CD4-positive, CD25-positive, alpha-beta regulatory T cell (primary cell): ENCODE measurements around the gene SHKBP1. TPM values are rescaled to one million over a fixed set of nuclear protein-coding genes. Genes with fewer than 3 reads are reported as not detected.

Experiments used
- ATAC-seq, 2 donors: fragments of 150-1000 bp; cut with Tn5 transposase; one replicate each; pipeline ENCODE4 v1.10.0; 2021; ENCODE audit warnings: low read depth in 2 of 2, moderate number of reproducible peaks in 2 of 2, moderate library complexity in 1 of 2
- DNase-seq, 3 donors: peaks; one replicate each; pipeline versions ENCODE4 v3.0.0 to v3.0.0-alpha.2; 2012 to 2022; ENCODE audit warnings: mixed read lengths in 1 of 3
- H3K27ac ChIP-seq: one replicate; pipeline ENCODE4 v1.7.0; 2013; ENCODE audit warnings: mild to moderate bottlenecking, low read length; ENCODE audit not compliant: insufficient read depth, poor library complexity, severe bottlenecking
- H3K27me3 ChIP-seq: one replicate; pipeline ENCODE4 v1.7.0; 2013; ENCODE audit warnings: low read length; ENCODE audit not compliant: control insufficient read depth, insufficient read depth
- H3K36me3 ChIP-seq: one replicate; pipeline ENCODE4 v1.7.0; 2013; ENCODE audit warnings: mild to moderate bottlenecking, low read length, moderate library complexity; ENCODE audit not compliant: control insufficient read depth, insufficient read depth
- H3K4me1 ChIP-seq: 2 replicates; pipeline ENCODE4 v1.7.0; 2013; ENCODE audit warnings: mild to moderate bottlenecking, low read length; ENCODE audit not compliant: insufficient read depth, control insufficient read depth, poor library complexity, severe bottlenecking
- H3K4me3 ChIP-seq: one replicate; pipeline ENCODE4 v1.7.0; 2013; ENCODE audit warnings: low read depth, mild to moderate bottlenecking, low read length, moderate library complexity
- H3K9me3 ChIP-seq, 2 experiments: 1 replicate in 1 of 2; 2 replicates in 1 of 2; pipeline ENCODE4 v1.7.0; 2013; ENCODE audit warnings: low read length in 2 of 2, mild to moderate bottlenecking in 1 of 2, moderate library complexity in 1 of 2; ENCODE audit not compliant: control insufficient read depth in 2 of 2
- H3K27ac Mint-ChIP-seq, 3 donors: one replicate each; pipeline ENCODE4 v1.8.0; 2020 to 2022; ENCODE audit warnings: mild to moderate bottlenecking in 3 of 3, mixed read lengths in 3 of 3, moderate library complexity in 2 of 3
- H3K27me3 Mint-ChIP-seq: one replicate; pipeline ENCODE4 v1.8.0; 2022; ENCODE audit warnings: mild to moderate bottlenecking, mixed read lengths
- H3K36me3 Mint-ChIP-seq: one replicate; pipeline ENCODE4 v1.8.0; 2020; ENCODE audit warnings: mixed read lengths
- H3K4me1 Mint-ChIP-seq, 4 donors: one replicate each; pipeline ENCODE4 v1.8.0; 2020 to 2022; ENCODE audit warnings: mixed read lengths in 4 of 4, mild to moderate bottlenecking in 1 of 4
- H3K4me3 Mint-ChIP-seq, 4 donors: one replicate each; pipeline ENCODE4 v1.8.0; 2020 to 2022; ENCODE audit warnings: mild to moderate bottlenecking in 4 of 4, mixed read lengths in 4 of 4, moderate library complexity in 3 of 4
- H3K9me3 Mint-ChIP-seq, 7 donors: one replicate each; pipeline ENCODE4 v1.8.0; 2020 to 2022; ENCODE audit warnings: mixed read lengths in 7 of 7, mild to moderate bottlenecking in 3 of 7, moderate library complexity in 2 of 7
- polyA plus RNA-seq, 4 donors: library from polyadenylated mRNA; unstranded; fragments of 300-500 nt; fragmentation: Illumina TruSeq; gene quantifications; one replicate each; pipeline ENCODE4 v1.2.3, GENCODE V29; 2021
- total RNA-seq: library from RNA; stranded (reverse); gene quantifications from one replicate; pipeline ENCODE4 v1.2.3, GENCODE V29; 2022

Gene SHKBP1
- total and polyA plus RNA-seq, 5 donors from 2014 or later = 120 to 195 (median 165) TPM

GRCh38 chr19:40594657-40595091 lies 18.0 kb downstream of the SHKBP1 start:
- DNase-seq = no peak
- peaks cover 6% of the 10 kb centered on the region for H3K27me3 ChIP-seq
- no peaks in the 10 kb centered on the region for H3K36me3 Mint-ChIP-seq
- ATAC-seq = no peak
- no peaks in the 10 kb centered on the region for H3K9me3 ChIP-seq
- H3K4me3 Mint-ChIP-seq = peak overlapping the region in 1 of 4 donors; percentile 44
- H3K9me3 Mint-ChIP-seq = peaks cover 0 to 1% (median 0%) of the 10 kb centered on the region in 7 donors
- H3K27ac ChIP-seq = no peak overlapping the region
- H3K27ac Mint-ChIP-seq = no peak overlapping the region
- H3K4me1 ChIP-seq = peaks cover 38% of the 10 kb centered on the region
- H3K4me1 Mint-ChIP-seq = peaks cover 0 to 34% (median 13%) of the 10 kb centered on the region in 4 donors
- H3K27me3 Mint-ChIP-seq = peaks cover 29% of the 10 kb centered on the region
- no peaks in the 10 kb centered on the region for H3K36me3 ChIP-seq
- H3K4me3 ChIP-seq = no peak overlapping the region

GRCh38 chr19:40596608-40597328 lies 20.1 kb downstream of the SHKBP1 start:
- H3K9me3 Mint-ChIP-seq = peaks cover 0 to 2% (median 0%) of the 10 kb centered on the region in 7 donors
- no peak overlapping the region for H3K4me3 ChIP-seq
- ATAC-seq (no peak), DNase-seq (no peak)
- H3K4me1 Mint-ChIP-seq = peaks cover 0 to 48% (median 17%) of the 10 kb centered on the region in 4 donors
- H3K36me3 ChIP-seq = no peaks in the 10 kb centered on the region
- H3K27me3 ChIP-seq = peaks cover 11% of the 10 kb centered on the region
- no peaks in the 10 kb centered on the region for H3K36me3 Mint-ChIP-seq
- no peaks in the 10 kb centered on the region for H3K9me3 ChIP-seq
- peaks cover 40% of the 10 kb centered on the region for H3K27me3 Mint-ChIP-seq
- peaks cover 57% of the 10 kb centered on the region for H3K4me1 ChIP-seq
- H3K27ac Mint-ChIP-seq = no peak overlapping the region
- no peak overlapping the region for H3K4me3 Mint-ChIP-seq
- H3K27ac ChIP-seq = no peak overlapping the region

- peaks cover 11% of the 10 kb centered on the region for H3K27me3 ChIP-seq
- peak overlapping the region in 1 of 3 donors; percentile 69 for H3K27ac Mint-ChIP-seq
- no peaks in the 10 kb centered on the region for H3K9me3 ChIP-seq
- H3K36me3 Mint-ChIP-seq = no peaks in the 10 kb centered on the region
- H3K36me3 ChIP-seq = no peaks in the 10 kb centered on the region
- peaks cover 63% of the 10 kb centered on the region for H3K4me1 ChIP-seq
- DNase-seq (no peak), ATAC-seq (no peak)
- no peak overlapping the region for H3K4me3 ChIP-seq
- H3K9me3 Mint-ChIP-seq = peaks cover 0 to 2% (median 0%) of the 10 kb centered on the region in 7 donors
- peaks cover 0 to 52% (median 19%) of the 10 kb centered on the region in 4 donors for H3K4me1 Mint-ChIP-seq
- peaks cover 42% of the 10 kb centered on the region for H3K27me3 Mint-ChIP-seq
- peak overlapping the region; percentile 36 to 80 (median 72) for H3K4me3 Mint-ChIP-seq
- no peak overlapping the region for H3K27ac ChIP-seq
Measured at GRCh38 chr19:40597329-40597838, 20.7 kb downstream of the SHKBP1 start.

GRCh38 chr19:40598121-40598917 lies 21.6 kb downstream of the SHKBP1 start:
- Histone ChIP-seq H3K9me3 (no peaks in the 10 kb centered on the region), H3K27ac (no peak overlapping the region), H3K36me3 (no peaks in the 10 kb centered on the region), H3K27me3 (peaks cover 11% of the 10 kb centered on the region), H3K4me1 (peaks cover 72% of the 10 kb centered on the region), H3K4me3 (no peak overlapping the region)
- H3K27me3 Mint-ChIP-seq = peaks cover 46% of the 10 kb centered on the region
- peaks cover 0 to 62% (median 24%) of the 10 kb centered on the region in 4 donors for H3K4me1 Mint-ChIP-seq
- H3K9me3 Mint-ChIP-seq = peaks cover 0 to 2% (median 0%) of the 10 kb centered on the region in 7 donors
- peak overlapping the region in 3 of 4 donors; percentile 36 to 72 (median 57) for H3K4me3 Mint-ChIP-seq
- H3K36me3 Mint-ChIP-seq = no peaks in the 10 kb centered on the region
- no peak overlapping the region for H3K27ac Mint-ChIP-seq
- ATAC-seq = peak; percentile 65 to 66
- peak; percentile 71 to 77 (median 71) for DNase-seq

- no peaks in the 10 kb centered on the region for H3K36me3 Mint-ChIP-seq
- H3K27ac Mint-ChIP-seq = no peak overlapping the region
- peak overlapping the region in 3 of 4 donors; percentile 36 to 77 (median 72) for H3K4me3 Mint-ChIP-seq
- H3K27me3 Mint-ChIP-seq = peaks cover 52% of the 10 kb centered on the region
- Histone ChIP-seq H3K27me3 (peaks cover 11% of the 10 kb centered on the region), H3K36me3 (no peaks in the 10 kb centered on the region), H3K9me3 (no peaks in the 10 kb centered on the region), H3K4me3 (no peak overlapping the region), H3K27ac (no peak overlapping the region), H3K4me1 (peaks cover 78% of the 10 kb centered on the region)
- peaks cover 1 to 67% (median 27%) of the 10 kb centered on the region in 4 donors for H3K4me1 Mint-ChIP-seq
- peaks cover 0 to 2% (median 0%) of the 10 kb centered on the region in 7 donors for H3K9me3 Mint-ChIP-seq
- ATAC-seq (no peak), DNase-seq (no peak)
Measured at GRCh38 chr19:40598918-40599307, 22.2 kb downstream of the SHKBP1 start.

- H3K27ac Mint-ChIP-seq = peak overlapping the region in 1 of 3 donors; percentile 13
- peaks cover 55% of the 10 kb centered on the region for H3K27me3 Mint-ChIP-seq
- ATAC-seq = no peak
- Histone ChIP-seq H3K27ac (no peak overlapping the region), H3K9me3 (no peaks in the 10 kb centered on the region), H3K4me1 (peaks cover 80% of the 10 kb centered on the region), H3K27me3 (peaks cover 11% of the 10 kb centered on the region), H3K4me3 (no peak overlapping the region), H3K36me3 (no peaks in the 10 kb centered on the region)
- H3K4me3 Mint-ChIP-seq = peak overlapping the region in 3 of 4 donors; percentile 55 to 77 (median 77)
- H3K9me3 Mint-ChIP-seq = peaks cover 0 to 2% (median 0%) of the 10 kb centered on the region in 7 donors
- peak in 1 of 3 donors; percentile 26 for DNase-seq
- no peaks in the 10 kb centered on the region for H3K36me3 Mint-ChIP-seq
- H3K4me1 Mint-ChIP-seq = peaks cover 5 to 68% (median 31%) of the 10 kb centered on the region in 4 donors
Measured at GRCh38 chr19:40599331-40599901, 22.7 kb downstream of the SHKBP1 start.

GRCh38 chr19:40599902-40600569 lies 23.4 kb downstream of the SHKBP1 start:
- peaks cover 5 to 68% (median 34%) of the 10 kb centered on the region in 4 donors for H3K4me1 Mint-ChIP-seq
- H3K27me3 Mint-ChIP-seq = peaks cover 55% of the 10 kb centered on the region
- Histone ChIP-seq H3K4me3 (no peak overlapping the region), H3K4me1 (peaks cover 80% of the 10 kb centered on the region), H3K27ac (no peak overlapping the region), H3K36me3 (no peaks in the 10 kb centered on the region), H3K9me3 (no peaks in the 10 kb centered on the region), H3K27me3 (peaks cover 11% of the 10 kb centered on the region)
- peak overlapping the region; percentile 18 to 78 (median 74) for H3K4me3 Mint-ChIP-seq
- H3K9me3 Mint-ChIP-seq = peaks cover 0 to 2% (median 0%) of the 10 kb centered on the region in 7 donors
- no peaks in the 10 kb centered on the region for H3K36me3 Mint-ChIP-seq
- ATAC-seq (no peak), DNase-seq (no peak)
- H3K27ac Mint-ChIP-seq = peak overlapping the region in 1 of 3 donors; percentile 13
